Astrocyte of the cerebellum (primary cell): ENCODE measurements around the gene FGR.

Source experiments
- DNase-seq: peaks from one replicate; pipeline ENCODE4 v3.0.0-alpha.2; 2011; ENCODE audit warnings: low read depth
- H3K4me3 ChIP-seq: 2 replicates; pipeline ENCODE4 v1.5.1; 2011; ENCODE audit warnings: mild to moderate bottlenecking, low read depth, low read length, moderate library complexity
- CTCF ChIP-seq: IDR thresholded peaks from 2 replicates; pipeline ENCODE4 v1.5.1; 2012; ENCODE audit warnings: low read length, low read depth, moderate library complexity, mild to moderate bottlenecking; ENCODE audit errors: missing control alignments
- in situ Hi-C: cut with HindIII; loops from 2 replicates; pipeline ENCODE4 v1.10.0; 2017; ENCODE audit warnings: low sequenced_read_pairs

FGR gene

DNA sequence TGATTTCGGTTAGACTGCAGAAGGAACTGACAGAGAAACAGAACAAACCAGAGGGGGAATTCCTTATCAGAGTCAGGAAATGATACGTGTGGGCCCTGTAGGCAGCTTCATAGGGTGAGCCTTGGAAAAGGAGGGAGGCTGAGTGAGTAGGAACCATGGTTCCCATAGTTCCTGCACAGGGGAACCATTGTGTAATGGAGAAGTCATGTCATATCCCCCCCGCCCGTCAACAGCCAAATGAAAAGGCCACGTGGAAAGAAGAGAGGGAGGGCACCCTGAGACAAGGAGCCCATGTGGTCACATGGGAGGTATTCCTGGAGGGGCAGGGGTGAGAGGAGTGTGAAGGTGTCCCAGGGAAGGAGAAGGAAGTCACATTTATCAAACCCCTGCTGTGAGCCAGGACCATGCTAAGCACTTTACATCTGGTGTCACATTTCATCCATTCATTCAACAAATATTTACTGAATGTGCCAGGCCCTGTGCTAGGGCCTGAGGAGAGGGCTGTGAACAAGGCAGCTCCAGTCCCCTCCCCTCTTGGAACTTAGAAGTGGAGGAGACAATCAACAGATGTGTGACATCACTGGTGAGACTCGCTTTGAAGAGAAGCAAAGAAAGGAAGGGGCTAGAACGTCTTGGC is 15.7 kb upstream of the FGR start:
- DNase-seq, result no peak
- TF ChIP-seq CTCF, result no peak

GRCh38 chr1:27650171-27650538 is 15.2 kb upstream of the FGR start:
- no peak for DNase-seq
- TF ChIP-seq CTCF, result no peak
- in situ Hi-C loops, result no loop called here
- no peak overlapping the region for H3K4me3 ChIP-seq

More for the DNA sequence above, 15.7 kb upstream of the FGR start:
- H3K4me3 ChIP-seq, result no peak overlapping the region
- in situ Hi-C loops, result no loop called here

DNA sequence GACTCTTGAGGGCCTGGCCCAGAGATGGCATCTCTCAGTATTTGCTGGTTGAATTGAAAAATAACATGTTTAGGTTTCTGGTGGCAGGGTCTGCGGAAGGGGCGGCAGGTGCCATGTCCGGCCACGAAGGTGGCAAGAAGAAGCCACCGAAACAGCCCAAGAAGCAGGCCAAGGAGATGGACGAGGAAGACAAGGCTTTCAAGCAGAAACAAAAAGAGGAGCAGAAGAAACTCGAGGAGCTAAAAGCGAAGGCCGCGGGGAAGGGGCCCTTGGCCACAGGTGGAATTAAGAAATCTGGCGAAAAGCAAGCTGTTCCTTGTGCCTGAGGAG is 14.3 kb upstream of the FGR start:
- no peak for TF ChIP-seq CTCF
- in situ Hi-C loops, result no loop called here
- H3K4me3 ChIP-seq, result no peak overlapping the region
- DNase-seq, result no peak

GRCh38 chr1:27648602-27649305 is 13.8 kb upstream of the FGR start:
- TF ChIP-seq CTCF, result no peak
- DNase-seq, result no peak
- no peak overlapping the region for H3K4me3 ChIP-seq
- in situ Hi-C loops, result no loop called here

GRCh38 chr1:27647328-27647727 is 12.3 kb upstream of the FGR start:
- no peak overlapping the region for H3K4me3 ChIP-seq
- no peak for DNase-seq
- TF ChIP-seq CTCF, result no peak
- in situ Hi-C loops, result no loop called here

GRCh38 chr1:27646676-27647075 is 11.7 kb upstream of the FGR start:
- no peak for DNase-seq
- no peak for TF ChIP-seq CTCF
- no peak overlapping the region for H3K4me3 ChIP-seq
- in situ Hi-C loops, result no loop called here

GRCh38 chr1:27645071-27645415 is 10.1 kb upstream of the FGR start:
- TF ChIP-seq CTCF, result no peak
- H3K4me3 ChIP-seq, result no peak overlapping the region
- no peak for DNase-seq
- in situ Hi-C loops, result no loop called here
